Activated CD4-positive, alpha-beta T cell treated with anti-CD3 and anti-CD28 coated beads for 24 hours (primary cell): ENCODE results near the gene ZNF181.

Source experiments
- DNase-seq, 2 donors: peaks; one replicate each; pipeline ENCODE4 v3.0.0-alpha.2; 2020; ENCODE audit warnings: low read depth in 2 of 2

ZNF181 gene

DNA sequence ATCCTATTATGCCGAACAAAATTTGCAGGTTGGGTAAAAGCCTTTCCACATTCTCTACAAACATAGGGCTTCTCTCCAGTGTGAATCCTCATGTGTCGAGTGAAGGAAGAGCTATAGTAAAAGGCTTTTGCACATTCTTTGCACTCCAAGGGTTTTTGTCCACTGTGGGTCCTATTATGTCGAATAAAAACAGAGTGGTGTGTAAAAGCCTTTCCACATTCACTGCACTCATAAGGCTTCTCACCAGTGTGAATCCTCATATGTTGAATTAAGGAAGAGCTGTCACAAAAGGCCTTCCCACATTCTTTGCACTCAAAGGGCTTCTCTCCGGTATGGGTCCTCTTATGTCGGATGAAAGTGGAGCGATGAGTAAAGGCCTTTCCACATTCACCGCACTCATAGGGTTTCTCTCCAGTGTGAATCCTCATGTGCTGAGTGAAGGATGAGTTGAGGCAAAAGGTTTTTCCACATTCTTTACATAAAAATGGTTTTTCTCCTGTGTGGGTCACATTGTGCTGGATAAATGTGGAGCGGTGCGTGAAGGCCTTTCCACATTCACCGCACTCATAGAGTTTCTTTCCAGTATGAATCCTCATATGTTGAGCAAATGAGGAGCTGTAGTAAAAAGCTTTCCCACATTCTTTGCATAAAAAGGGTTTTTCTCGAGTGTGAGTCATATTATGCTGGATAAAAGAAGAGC is 25.3 kb downstream of the ZNF181 start:
- no peak for DNase-seq

DNA sequence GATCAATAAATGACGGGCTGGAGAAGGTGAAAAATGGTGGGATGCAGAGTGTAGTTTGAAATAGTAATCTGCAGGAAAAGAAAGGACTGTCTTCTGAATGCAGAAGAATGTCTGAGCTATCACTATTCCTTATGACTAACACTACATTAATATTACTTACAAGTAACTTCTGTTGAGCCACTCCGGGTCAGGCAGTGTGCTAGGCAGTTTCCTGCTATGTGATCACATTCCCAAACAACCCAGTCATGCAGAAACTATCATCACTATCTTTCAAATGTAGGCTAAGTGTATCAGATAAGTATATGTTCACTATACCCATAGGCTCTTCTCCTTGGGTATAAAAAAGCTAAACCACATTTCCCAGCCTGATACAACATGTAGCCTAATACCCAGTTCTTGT is 32.3 kb downstream of the ZNF181 start:
- DNase-seq, result no peak

DNA sequence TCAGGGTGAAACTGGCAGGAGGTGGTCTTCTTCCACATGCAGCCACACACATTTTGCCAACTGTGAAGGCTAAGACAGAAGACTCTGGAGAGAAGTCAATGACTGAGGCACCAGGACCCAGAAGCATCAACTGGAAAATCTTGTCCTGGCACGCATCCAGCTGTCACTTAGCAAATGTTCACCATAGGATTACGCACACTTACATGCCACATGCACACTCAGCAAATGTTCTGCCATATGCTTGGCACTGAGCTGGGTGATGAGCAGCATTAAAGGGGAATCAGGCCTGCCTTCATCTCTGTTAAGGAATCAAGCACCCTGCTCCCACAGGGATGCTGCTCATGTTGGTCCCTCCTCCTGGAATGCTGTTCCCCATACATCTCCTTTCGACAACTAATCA is 33.9 kb downstream of the ZNF181 start:
- no peak for DNase-seq

DNA sequence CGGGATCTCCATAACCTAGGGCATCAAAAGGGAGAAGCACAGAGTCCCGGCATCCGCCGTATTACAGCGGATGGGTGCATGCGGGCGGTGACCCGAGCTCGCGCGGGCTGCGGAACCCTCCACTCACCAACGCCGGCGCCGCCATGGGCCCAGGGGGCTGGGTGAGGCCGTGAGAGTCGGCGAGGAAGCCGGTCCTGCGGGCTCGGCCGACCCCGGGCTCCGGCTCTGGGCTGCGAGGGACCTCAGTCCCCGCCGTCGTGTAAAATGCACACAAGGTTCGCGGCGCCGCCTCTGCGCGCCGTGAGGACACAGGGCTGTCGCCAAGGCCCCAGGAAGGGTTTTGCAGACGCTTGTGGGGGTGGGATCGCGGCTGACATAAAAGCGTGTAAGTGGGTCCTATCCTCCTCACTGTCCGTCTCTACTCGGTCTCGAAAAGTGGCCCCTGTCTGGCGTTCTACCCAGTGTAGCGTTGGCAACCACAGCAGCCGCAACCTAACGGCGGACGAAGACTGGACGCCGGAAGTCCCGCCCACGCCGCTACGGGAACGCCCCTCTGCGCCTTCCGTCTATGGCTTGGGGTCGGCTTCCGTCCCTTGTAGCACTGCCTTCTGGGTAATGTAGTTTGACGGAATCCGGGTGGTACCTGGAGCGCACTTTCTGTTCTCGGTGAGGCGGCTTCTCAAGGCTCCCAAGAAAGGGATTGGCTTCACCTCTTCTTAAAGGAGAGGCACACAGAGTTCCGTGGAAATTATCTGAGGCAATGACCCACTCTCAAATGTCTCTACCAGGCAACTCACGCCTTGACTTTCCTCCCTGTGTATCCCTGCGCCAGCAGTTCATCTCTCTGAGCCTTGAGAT is 38.9 kb downstream of the ZNF181 start, which contains the start of gene ZNF599:
ZNF599 (minus strand) TSS at position 519 of the 858 bp plus-strand sequence; CDS start at position 145, 374 bp downstream.
- peak; percentile 84 to 85 for DNase-seq

DNA sequence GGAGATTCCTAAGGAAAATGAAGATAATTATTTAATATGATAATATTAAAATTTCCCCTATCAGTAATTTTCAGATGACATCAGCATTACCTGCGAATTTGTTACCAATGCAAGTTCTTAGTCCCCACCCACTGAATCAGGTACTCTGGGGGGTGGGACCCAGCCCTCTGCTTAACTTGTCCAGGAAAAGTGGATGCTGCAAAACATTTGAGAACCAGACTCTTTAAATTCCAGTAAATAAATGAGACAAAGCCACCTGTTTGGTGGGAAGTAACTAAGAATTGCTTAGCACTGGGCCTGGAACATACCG is 39.5 kb downstream of the ZNF181 start:
- no peak for DNase-seq

DNA sequence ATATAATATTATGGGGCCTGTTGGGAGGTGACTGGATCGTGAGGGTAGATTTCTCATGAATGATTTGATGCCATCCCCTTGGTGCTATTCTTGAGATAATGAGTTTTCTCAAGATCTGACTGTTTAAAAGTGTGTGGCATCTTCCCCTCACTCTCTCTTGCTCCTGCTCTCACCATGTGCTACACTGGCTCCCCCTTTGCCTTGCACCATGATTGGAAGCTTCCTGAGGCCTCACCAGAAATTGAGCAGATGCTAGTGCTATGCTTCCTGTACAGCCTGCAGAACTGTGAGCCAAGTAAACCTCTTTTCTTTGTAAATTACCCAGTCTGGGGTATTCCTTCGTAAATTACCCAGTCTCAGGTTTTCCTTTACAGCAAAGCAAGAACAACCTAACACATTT is 40.8 kb downstream of the ZNF181 start:
- no peak for DNase-seq

DNA sequence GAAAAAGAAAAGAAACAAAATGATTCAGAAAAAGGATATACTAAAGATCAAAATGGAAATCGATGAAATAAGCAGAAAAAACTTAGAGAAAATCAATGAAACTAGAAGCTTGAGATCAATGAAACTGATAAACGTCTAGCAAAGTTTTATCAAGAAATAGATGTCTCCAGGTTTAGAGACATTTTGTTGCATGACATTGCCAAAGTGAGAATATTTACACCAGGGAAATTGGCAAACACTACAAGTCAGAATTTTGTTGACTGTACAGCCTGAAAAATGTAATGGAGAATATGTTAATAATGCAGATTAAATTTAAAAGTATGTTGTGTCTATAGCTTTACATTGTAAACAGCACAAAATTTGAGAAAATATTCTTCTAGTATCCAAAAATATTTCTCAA is 44.3 kb downstream of the ZNF181 start:
- no peak for DNase-seq

DNA sequence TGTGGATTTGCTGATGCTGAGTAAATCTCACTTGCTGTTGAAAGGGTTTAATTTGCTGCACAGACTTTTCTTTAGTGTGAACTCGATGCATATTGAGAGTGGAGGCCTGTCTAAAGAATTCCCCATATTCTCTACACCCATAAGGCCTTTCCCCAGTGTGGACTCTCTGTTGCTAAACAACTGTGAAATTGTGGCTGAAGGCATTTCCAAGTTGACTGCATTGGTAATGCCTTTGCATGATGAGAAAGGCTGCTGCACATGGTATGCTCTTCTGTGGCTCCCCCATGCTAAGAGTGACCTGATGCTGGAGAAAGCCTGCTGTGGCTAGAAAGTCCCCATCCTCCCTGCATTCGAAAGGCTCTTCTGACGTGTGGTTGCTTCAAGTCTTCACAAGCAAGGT is 45.6 kb downstream of the ZNF181 start:
- DNase-seq, result no peak

DNA sequence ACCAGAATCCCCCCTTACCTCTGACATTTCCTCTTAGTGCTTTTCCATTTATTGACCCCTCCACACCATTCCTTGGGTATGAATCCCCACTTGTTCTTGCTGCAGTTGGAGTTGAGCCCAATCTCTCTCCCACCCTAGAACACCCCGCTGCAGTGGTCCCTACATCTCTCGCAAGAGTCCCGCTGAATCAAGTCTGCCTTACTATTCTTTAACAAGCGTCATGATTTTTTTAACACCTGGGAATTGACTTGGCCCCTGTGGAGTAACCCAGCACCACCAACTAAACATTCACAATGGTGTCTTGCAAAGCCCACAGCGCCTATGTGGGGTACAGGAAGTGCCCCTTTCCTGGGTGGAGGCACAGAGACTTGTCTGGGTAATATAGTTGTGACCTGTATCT is 52.2 kb downstream of the ZNF181 start:
- no peak for DNase-seq

DNA sequence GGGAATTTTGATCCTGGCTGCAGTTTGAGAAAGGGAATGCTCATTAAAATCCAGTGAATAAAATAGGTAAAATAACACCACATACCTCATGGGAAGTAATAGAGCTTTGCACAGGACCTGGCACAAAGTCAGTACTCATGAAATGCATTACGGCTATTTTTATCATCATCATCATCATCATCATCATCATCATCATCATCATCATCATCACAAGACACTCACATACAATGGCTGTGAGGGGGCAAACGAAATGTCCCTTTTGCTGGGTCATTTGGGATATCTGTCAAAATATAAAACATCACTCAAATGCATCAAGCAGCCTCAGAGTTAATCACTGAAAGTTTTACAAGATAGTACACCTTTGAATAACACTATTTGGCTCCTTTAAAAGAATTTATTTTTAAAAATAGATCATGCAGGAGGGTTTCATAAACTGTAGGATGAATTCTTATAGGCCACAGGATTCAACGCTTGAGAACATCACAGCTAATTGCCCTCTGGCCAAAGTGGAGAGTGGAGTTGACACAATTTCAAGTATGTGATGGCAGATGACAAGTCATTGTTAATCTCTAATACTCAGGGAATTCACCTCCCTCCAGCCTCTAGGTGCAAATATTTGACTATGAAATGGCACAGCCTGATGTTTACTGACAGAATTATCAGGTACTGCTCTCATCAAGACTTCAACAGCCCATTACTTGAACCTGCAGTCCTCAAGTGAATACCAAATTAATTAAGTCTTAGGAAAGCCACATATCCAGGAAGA is 53.2 kb downstream of the ZNF181 start:
- DNase-seq, result no peak

DNA sequence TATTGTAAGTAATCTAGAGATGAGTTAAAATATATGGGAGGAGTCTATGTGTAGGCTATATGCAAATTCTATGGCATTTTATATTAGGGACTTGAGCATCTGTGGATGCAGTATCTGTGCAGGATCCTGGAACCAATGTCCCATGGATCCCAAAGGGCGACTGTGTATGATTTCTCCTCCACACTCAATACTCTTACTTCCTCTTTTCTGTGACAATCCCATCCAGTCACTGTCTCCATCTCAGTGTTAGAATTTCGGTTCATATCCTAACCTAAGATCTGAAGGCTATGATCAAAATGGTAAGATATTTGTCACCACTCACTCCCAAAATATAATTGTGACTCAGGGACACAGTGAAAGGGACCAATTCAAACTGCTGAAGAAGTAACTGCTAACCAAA is 54.0 kb downstream of the ZNF181 start:
- no peak for DNase-seq

DNA sequence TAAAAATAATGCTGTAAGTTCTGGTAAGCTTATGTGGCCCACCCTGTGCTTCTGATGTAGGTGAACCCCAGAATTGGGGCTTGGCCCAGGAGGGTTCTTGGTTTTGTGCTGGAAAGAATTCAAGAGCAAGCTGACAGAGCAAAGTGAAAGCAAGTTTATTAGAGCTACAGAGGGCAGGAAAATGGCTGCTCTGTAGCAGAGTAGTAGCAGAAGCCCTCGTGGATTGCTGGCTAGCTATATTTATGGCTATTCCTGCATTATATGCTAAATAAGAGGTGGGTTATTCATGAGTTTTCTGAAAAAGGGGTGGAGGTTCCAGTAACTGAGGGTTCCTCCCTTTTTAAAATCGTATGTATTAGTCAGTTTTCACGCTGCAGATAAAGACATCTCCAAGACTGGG is 59.5 kb downstream of the ZNF181 start:
- no peak for DNase-seq

DNA sequence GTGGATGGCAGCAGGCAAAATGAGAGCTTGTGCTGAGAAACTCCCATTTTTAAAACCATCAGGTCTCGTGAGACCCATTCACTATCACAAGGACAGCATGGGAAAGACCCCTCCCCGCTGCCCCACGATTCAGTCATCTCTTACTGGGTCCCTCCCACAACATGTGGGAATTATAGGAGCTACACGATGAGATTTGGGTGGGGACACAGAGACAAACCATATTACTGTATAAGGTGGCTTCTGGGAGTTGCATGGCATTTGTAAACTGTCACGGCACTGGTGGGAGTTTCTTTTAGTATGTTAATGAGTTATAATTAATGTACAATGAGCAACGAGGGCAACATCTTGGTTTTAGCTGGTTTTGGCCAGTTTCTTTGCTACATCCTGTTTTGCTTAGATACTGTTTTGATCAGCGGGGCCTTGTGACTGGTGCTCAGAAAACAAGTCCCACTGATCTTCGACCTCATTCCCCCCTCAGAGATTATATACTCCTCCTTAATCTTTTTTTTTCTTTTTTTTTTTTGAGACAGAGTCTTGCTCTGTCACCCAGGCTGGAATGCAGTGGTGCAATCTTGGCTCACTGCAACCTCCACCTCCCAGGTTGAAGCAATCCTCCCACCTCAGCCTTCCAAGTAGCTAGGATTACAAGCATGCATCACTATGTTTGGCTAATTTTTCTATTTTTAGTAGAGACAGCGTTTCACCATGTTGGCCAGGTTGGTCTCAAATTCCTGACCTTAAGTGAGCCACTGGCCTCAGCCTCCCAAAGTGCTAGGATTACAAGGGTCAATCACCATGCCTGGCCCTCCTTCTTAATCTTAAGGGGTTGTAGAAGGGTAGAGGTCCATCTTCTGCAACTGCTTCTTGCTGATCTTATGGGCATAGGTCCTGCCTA is 60.3 kb downstream of the ZNF181 start:
- no peak for DNase-seq
